Chondrocyte (in vitro differentiated cells): ENCODE data around the gene KLF15. TPM values are rescaled to one million over a fixed set of nuclear protein-coding genes. Genes with fewer than 3 reads are reported as not detected.
A peak's percentile ranks its signal among the peaks of the same experiment; 100 is the strongest.

Experiments
- DNase-seq: peaks from one replicate; pipeline ENCODE4 v3.0.0; 2021; ENCODE audit warnings: mixed read lengths, low spot score
- H3K27ac Mint-ChIP-seq: one replicate; pipeline ENCODE4 v1.8.0; 2021; ENCODE audit warnings: mild to moderate bottlenecking, moderate library complexity, mixed read lengths; ENCODE audit not compliant: unreplicated experiment
- H3K27me3 Mint-ChIP-seq: 2 replicates; pipeline ENCODE4 v1.8.0; 2021; ENCODE audit warnings: low read depth, mixed read lengths
- H3K36me3 Mint-ChIP-seq: 2 replicates; pipeline ENCODE4 v1.8.0; 2021; ENCODE audit warnings: low read depth, mixed read lengths
- H3K4me1 Mint-ChIP-seq: 2 replicates; pipeline ENCODE4 v1.8.0; 2021; ENCODE audit warnings: low read depth, mild to moderate bottlenecking, mixed read lengths
- H3K4me3 Mint-ChIP-seq: one replicate; pipeline ENCODE4 v1.8.0; 2021; ENCODE audit warnings: mild to moderate bottlenecking, moderate library complexity, mixed read lengths; ENCODE audit not compliant: unreplicated experiment
- H3K9me3 Mint-ChIP-seq: 2 replicates; pipeline ENCODE4 v1.8.0; 2021; ENCODE audit warnings: low read depth, mixed read lengths
- CTCF ChIP-seq: fragments of 200-600 bp; sonication (generic); IDR thresholded peaks from 2 replicates; pipeline ENCODE4 v1.5.0; 2021; ENCODE audit warnings: antibody characterized with exemption, mild to moderate bottlenecking, moderate library complexity
- total RNA-seq: library from RNA; stranded (reverse); gene quantifications from 3 replicates; pipeline ENCODE4 v1.2.1, GENCODE V29; 2021

The KLF15 gene
- total RNA-seq, 1 donor from 2014 or later = 1.3 TPM

- no peak for TF ChIP-seq CTCF
- peak; percentile 66 for DNase-seq
- no peaks in the 10 kb centered on the region for H3K36me3 Mint-ChIP-seq
- no peaks in the 10 kb centered on the region for H3K9me3 Mint-ChIP-seq
- H3K4me1 Mint-ChIP-seq = peaks cover 20% of the 10 kb centered on the region
- peaks cover 42% of the 10 kb centered on the region for H3K27me3 Mint-ChIP-seq
- H3K27ac Mint-ChIP-seq = no peak overlapping the region
- H3K4me3 Mint-ChIP-seq = no peak overlapping the region
Measured at GRCh38 chr3:126360046-126360713, 3.0 kb upstream of the KLF15 start.

GRCh38 chr3:126358816-126359181 is 1.6 kb upstream of the KLF15 start:
- no peak overlapping the region for H3K27ac Mint-ChIP-seq
- peak; percentile 28 for DNase-seq
- H3K9me3 Mint-ChIP-seq = no peaks in the 10 kb centered on the region
- H3K4me1 Mint-ChIP-seq = peaks cover 20% of the 10 kb centered on the region
- H3K4me3 Mint-ChIP-seq = no peak overlapping the region
- no peaks in the 10 kb centered on the region for H3K36me3 Mint-ChIP-seq
- peaks cover 42% of the 10 kb centered on the region for H3K27me3 Mint-ChIP-seq
- no peak for TF ChIP-seq CTCF

- DNase-seq = peak; percentile 64
- no peak for TF ChIP-seq CTCF
- Mint-ChIP-seq H3K36me3 (no peaks in the 10 kb centered on the region), H3K4me1 (peaks cover 20% of the 10 kb centered on the region), H3K27ac (no peak overlapping the region), H3K4me3 (peak overlapping the region; percentile 75), H3K27me3 (peaks cover 37% of the 10 kb centered on the region), H3K9me3 (no peaks in the 10 kb centered on the region)
Measured at GRCh38 chr3:126358038-126358815, 1.0 kb upstream of the KLF15 start.

- peak; percentile 86 for DNase-seq
- H3K9me3 Mint-ChIP-seq = no peaks in the 10 kb centered on the region
- peak overlapping the region; percentile 77 for H3K27ac Mint-ChIP-seq
- H3K4me3 Mint-ChIP-seq = peak overlapping the region; percentile 82
- no peaks in the 10 kb centered on the region for H3K36me3 Mint-ChIP-seq
- no peak for TF ChIP-seq CTCF
- H3K4me1 Mint-ChIP-seq = peaks cover 20% of the 10 kb centered on the region
- peaks cover 26% of the 10 kb centered on the region for H3K27me3 Mint-ChIP-seq
Measured at GRCh38 chr3:126356373-126357264, 589 bp downstream of the KLF15 start.
